A204.1 (cell line): ENCODE results near the gene IL31RA.
"Not testable (repeated sequence)": the region's sequence is repeated elsewhere in the genome, so short reads cannot be mapped to it uniquely, and the experiment has no call there.

Experiments
- FAIRE-seq: peaks from 2 replicates; lab custom pipeline; 2012; peaks lifted over from hg19 to GRCh38; lab: Jason Lieb, UNC

Gene IL31RA

GRCh38 chr5:55926476-55926875 is 75.3 kb downstream of the IL31RA start:
- no peak for FAIRE-seq

DNA sequence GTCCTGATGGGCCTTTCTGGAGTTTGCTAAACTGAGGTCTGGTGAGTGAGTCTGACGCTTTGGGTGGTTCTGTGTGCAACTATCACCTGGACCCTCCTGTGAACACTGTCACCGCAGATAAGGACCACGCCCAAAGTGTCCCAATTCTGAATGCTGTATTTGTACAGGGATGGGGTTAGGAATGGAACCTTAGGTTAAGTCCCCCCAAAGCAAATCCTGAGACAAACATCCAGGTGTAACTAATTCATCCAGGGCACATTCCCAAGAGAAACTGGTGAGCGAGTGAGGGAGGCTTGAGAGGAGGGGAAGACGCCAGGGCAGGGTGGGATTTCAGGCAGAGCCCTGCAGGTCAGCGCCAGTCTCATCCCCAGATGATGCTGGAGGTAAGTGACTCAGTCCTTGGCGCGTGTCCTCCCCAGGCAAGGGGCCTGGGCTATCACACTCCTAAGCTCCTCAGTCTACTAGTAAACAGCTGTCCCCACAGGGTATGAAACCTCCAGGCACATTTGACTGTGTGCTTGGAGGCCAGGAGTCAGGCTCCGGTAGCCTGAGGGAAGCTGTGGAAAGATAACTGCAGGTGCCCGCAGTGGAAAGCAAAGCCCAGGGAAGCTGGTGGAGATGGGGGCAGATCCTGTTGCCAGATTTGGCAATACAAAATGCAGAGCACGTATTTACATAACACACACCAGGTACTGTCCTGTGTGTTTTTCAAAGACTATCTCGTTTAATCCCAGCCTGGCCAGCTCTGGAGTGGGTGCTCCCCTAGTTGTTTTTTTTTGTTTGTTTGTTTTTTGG is 76.9 kb downstream of the IL31RA start:
- no peak for FAIRE-seq

DNA sequence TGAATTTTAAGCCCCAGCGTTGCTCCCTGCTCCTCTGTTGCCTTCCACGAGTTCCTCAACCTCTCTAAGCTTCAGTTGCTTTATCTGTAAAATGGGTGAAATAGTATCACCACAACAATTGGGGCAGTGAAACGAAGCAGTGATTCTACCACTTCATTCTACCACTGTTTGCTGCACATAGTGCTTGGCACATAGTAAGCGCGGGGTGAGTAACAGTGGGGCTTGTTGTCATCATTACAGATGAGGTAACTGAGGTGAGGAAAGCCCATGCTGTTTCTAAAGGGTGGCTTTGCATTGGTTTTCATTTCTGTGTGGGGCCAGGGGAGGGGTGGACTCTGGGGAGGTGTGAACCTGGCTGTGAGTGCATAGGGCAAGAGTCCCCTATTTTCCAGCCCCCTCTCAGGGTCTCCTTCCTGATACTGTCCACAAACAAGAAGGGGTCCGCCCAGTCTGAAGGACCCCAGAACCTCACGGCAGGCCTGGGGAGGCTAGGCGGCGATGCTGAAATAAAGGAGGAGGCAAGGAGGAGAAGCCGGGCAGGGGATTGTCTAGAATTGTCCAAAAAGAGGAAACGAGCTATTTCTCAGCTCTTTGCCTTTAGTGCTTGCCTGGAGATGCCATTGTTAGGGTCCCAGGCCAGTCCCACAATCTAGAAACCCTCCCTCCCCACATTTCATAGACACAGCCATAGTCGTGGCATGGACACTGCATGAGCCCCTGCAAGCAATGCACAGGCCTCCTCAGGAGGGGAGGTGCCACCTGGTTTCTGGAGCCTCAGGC is 78.1 kb downstream of the IL31RA start:
- FAIRE-seq = no peak

- FAIRE-seq = no peak
Measured at GRCh38 chr5:55932700-55933099, 81.5 kb downstream of the IL31RA start.

DNA sequence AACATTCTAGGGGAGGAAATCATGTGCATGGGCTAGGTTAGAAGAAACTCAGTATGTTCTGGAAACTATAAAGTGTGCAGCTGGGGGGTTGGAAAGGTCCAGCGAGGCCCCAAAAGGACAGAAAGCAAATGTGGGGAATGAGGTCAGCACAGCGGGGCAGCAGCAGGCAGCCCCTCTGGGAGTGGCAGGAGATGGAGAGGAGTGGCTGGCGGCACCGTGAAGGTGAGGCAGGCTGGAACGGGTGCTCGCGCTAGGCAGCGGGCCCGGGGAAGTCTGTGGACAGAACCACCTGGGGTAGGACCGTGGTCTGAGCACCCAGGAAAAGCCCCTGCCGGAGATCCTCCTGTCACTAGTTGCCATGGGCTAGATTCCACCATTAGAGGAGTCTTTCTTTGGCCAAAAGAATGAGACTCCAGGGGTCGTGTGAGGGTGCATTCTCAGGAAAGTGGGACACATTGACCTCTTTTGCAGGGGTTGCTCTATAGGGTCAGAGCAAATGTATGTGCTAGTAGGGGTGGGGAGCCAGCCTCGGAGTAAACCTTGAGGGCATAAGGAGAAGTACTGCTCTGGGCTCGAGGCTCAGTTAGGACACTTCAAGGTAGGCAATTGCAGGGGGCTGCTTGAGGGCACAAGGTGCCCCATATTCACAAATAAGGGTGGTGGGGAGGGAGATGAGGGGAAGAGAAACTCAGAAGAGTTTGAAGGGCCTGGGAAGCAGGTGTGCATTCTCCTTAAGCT is 82.4 kb downstream of the IL31RA start:
- no peak for FAIRE-seq

GRCh38 chr5:55934115-55934613 is 83.0 kb downstream of the IL31RA start:
- no peak for FAIRE-seq

GRCh38 chr5:55934720-55935119 is 83.6 kb downstream of the IL31RA start:
- FAIRE-seq = no peak

- no peak for FAIRE-seq
Measured at GRCh38 chr5:55935371-55935770, 84.2 kb downstream of the IL31RA start.

DNA sequence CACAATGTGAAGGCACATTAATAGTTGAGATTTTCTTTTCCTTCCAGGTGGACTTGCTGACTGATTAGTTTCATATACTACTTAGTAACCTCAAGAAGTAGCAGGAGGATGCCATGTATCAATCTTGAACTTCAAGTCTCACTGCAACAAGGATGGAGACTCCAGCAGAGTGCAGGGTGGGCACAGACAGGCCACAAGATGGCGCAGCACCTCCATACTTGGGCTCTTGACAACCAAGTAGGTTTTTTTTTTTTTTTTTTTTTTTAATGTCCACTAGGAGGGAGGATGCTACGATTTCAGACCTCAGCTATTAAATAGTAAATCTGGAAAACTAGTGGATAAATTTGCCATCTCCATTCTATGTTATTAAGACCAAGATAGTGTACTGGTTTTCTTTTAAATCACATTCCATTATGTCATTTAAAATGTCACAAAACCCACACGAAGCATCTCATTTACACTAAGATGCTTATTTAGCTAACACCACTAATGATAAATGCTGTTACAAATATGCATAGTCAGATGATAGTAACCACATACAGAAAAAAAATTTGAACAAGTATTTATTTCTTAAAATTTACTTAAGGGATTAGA is 85.0 kb downstream of the IL31RA start:
- peak; percentile 96 for FAIRE-seq

GRCh38 chr5:55937598-55937997 is 86.4 kb downstream of the IL31RA start:
- peak; percentile 92 for FAIRE-seq

GRCh38 chr5:55941154-55941553 is 90.0 kb downstream of the IL31RA start:
- FAIRE-seq = not testable (repeated sequence)

DNA sequence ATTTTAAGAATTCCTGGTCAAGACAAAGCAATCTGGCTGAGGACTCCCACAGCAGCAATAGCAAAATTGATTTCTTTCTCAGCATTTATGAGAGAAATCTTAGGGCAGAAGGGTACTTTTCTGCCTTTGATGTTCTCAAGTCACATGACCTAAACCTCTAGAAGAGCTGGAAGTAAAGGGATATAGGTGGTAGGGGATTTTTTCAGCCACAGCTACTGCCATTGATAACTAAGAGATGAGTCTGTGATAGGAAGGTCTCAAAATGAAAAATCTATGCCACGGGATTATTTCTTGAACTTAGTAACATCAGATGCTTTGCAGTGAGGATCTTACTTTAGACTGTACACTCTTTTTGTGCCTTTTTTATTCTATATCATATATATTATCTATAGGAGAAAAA is 108.1 kb downstream of the IL31RA start:
- no peak for FAIRE-seq

DNA sequence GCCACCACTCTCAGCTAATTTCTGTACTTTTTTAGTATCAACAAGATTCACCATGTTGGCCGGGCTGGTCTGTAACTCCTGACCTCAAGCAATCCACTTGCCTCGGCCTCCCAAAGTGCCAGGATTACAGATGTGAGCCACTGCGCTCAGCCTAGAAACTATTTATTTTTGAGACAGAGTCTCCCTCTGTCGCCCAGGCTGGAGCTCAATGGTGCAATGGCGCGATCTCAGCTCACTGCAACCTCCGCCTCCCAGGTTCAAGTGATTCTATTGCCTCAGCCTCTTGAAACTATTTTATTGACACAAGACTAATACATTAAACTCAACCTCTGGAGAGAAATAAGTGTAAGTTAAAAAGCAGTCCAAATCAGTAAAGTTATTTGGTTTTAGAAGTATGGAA is 109.6 kb downstream of the IL31RA start:
- no peak for FAIRE-seq

- FAIRE-seq = no peak
Measured at GRCh38 chr5:55965525-55965924, 114.4 kb downstream of the IL31RA start.

GRCh38 chr5:55966284-55966683 is 115.1 kb downstream of the IL31RA start:
- no peak for FAIRE-seq

GRCh38 chr5:55969956-55970355 is 118.8 kb downstream of the IL31RA start:
- no peak for FAIRE-seq
